Measurements from ENCODE around the gene SH3RF3. TPM values are rescaled to one million over a fixed set of nuclear protein-coding genes. Genes with fewer than 3 reads are reported as not detected.

The SH3RF3 gene
- total RNA-seq, 1 donor from 2014 or later, result 1.3 TPM

DNA sequence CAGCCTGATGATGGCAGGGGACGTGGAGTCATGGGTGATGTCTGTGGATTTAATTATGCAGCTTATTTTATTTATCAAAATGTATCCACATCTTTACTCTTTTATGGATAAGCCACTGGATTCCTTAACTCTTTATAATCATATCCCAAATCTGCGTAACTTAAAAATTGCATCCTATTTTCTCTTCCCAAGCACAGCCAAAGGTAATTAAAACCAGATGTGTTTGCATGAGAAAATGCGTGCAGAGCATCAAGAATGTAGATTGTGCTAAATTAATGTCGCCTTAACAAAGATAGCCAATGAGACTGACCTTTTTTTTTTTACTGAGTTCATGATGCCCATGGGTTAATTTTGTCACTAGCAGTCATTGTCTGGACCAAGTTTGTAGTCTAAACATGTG is 10.0 kb downstream of the SH3RF3 start:
- Mint-ChIP-seq H3K9me3 (ENCODE audit: low read depth) (no peaks in the 10 kb centered on the region), H3K27me3 (peaks cover 41% of the 10 kb centered on the region), H3K4me3 (ENCODE audit: low read depth) (no peak overlapping the region), H3K4me1 (ENCODE audit: low read depth) (peaks cover 14% of the 10 kb centered on the region), H3K27ac (no peak overlapping the region), H3K36me3 (ENCODE audit: insufficient read depth) (no peaks in the 10 kb centered on the region)
- TF ChIP-seq, protein P1, sequence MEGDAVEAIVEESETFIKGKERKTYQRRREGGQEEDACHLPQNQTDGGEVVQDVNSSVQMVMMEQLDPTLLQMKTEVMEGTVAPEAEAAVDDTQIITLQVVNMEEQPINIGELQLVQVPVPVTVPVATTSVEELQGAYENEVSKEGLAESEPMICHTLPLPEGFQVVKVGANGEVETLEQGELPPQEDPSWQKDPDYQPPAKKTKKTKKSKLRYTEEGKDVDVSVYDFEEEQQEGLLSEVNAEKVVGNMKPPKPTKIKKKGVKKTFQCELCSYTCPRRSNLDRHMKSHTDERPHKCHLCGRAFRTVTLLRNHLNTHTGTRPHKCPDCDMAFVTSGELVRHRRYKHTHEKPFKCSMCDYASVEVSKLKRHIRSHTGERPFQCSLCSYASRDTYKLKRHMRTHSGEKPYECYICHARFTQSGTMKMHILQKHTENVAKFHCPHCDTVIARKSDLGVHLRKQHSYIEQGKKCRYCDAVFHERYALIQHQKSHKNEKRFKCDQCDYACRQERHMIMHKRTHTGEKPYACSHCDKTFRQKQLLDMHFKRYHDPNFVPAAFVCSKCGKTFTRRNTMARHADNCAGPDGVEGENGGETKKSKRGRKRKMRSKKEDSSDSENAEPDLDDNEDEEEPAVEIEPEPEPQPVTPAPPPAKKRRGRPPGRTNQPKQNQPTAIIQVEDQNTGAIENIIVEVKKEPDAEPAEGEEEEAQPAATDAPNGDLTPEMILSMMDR (IDR thresholded peaks at IDR 0.05; ENCODE audit: unreplicated experiment), result no peak
- no peak for DNase-seq (ENCODE audit: low spot score, unreplicated experiment)

DNA sequence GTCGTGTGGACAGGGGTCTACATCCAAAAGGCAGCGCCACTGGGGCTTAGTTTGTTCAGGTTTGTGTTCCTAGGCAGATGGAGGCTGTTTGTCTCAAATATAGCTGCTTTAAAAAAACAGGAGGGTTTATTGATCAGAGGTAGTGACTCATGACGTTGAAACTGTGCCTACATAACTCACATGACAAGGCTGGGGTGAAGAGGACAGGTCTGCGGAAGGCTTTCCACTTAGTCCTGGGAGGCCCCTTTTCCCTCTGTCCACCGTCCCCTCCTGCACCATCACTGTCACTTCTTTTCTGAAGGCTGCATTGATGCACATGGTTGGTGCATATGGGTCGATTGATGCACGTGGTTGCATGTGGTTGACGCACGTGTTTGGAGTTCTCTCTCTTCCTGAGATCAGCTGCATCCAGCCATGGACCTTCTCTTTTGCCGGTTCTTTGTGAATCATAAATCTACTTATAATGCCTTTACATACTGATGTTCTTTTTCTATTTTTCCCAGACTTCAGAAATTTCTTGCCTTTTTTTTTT is 10.9 kb downstream of the SH3RF3 start:
- Mint-ChIP-seq H3K27ac (peak overlapping the region; percentile 38), H3K27me3 (peaks cover 32% of the 10 kb centered on the region), H3K9me3 (ENCODE audit: low read depth) (no peaks in the 10 kb centered on the region), H3K36me3 (ENCODE audit: insufficient read depth) (no peaks in the 10 kb centered on the region), H3K4me1 (ENCODE audit: low read depth) (peaks cover 14% of the 10 kb centered on the region), H3K4me3 (ENCODE audit: low read depth) (no peak overlapping the region)
- TF ChIP-seq, protein P1 (IDR thresholded peaks at IDR 0.05; ENCODE audit: unreplicated experiment), result no peak
- no peak for DNase-seq (ENCODE audit: low spot score, unreplicated experiment)

DNA sequence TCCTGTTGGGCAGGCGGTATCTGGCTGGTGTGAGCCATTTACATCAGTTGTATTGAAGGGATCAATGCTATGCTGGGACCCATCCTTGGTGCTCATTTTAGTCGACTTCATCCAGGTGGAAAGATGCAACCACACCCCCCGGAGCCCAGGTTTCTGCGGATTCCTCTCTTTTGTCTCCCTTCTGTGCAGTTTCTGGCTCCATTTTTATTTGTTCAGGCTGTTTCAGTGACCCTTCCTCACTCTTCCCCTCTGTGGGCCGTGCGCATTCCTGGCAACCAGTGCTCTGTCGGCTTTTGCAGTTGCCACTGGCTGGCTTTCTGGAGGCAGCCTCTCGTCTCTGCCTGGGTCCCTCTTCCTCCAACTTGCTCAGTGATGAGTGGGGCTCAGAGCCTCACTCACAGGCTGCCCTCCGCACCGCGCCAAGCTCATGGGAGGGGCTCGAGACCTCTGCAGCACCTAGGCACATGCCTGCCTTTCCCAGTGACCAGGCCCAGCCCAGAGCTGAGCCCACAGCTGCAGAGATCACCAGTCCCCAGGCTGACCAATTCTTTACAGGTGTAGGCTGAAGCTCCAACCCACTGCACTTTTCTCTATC is 12.1 kb downstream of the SH3RF3 start:
- Mint-ChIP-seq H3K27ac (no peak overlapping the region), H3K27me3 (peaks cover 20% of the 10 kb centered on the region), H3K9me3 (ENCODE audit: low read depth) (no peaks in the 10 kb centered on the region), H3K36me3 (ENCODE audit: insufficient read depth) (no peaks in the 10 kb centered on the region), H3K4me3 (ENCODE audit: low read depth) (no peak overlapping the region), H3K4me1 (ENCODE audit: low read depth) (peaks cover 12% of the 10 kb centered on the region)
- DNase-seq (ENCODE audit: low spot score, unreplicated experiment), result no peak
- TF ChIP-seq, protein P1 (IDR thresholded peaks at IDR 0.05; ENCODE audit: unreplicated experiment), result no peak

DNA sequence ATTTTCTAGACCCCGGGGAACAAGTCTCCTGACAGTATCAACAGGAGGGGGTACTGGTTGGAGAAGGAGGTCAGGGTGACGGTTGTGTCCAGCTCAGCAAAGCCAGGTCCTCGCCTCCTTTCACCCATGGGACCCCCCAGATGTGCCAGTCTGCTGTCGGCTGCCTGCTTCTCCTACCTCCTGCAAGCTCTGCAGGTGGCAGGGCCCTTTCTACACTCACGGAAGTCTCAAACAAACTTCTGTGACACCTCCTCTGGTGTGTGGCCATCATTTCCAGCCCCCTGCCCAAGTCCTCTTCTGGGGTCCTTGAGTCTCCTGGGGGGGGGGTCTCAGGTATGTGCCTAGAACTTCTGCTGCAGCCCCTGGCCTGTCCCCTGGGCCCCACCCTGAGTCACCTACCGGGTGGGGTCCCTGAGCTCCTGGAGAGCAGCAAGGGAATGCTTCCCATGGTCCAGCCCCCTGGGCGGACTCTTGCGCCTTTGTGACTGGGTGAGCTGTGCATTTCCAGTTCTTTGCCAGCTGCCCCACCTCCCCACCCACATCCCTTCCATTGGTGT is 12.8 kb downstream of the SH3RF3 start:
- H3K4me3 Mint-ChIP-seq (ENCODE audit: low read depth), result no peak overlapping the region
- H3K27me3 Mint-ChIP-seq, result peaks cover 14% of the 10 kb centered on the region
- DNase-seq (ENCODE audit: low spot score, unreplicated experiment), result no peak
- no peak overlapping the region for H3K27ac Mint-ChIP-seq
- TF ChIP-seq, protein P1 (IDR thresholded peaks at IDR 0.05; ENCODE audit: unreplicated experiment), result no peak
- H3K9me3 Mint-ChIP-seq (ENCODE audit: low read depth), result no peaks in the 10 kb centered on the region
- no peaks in the 10 kb centered on the region for H3K36me3 Mint-ChIP-seq (ENCODE audit: insufficient read depth)
- H3K4me1 Mint-ChIP-seq (ENCODE audit: low read depth), result peaks cover 12% of the 10 kb centered on the region

DNA sequence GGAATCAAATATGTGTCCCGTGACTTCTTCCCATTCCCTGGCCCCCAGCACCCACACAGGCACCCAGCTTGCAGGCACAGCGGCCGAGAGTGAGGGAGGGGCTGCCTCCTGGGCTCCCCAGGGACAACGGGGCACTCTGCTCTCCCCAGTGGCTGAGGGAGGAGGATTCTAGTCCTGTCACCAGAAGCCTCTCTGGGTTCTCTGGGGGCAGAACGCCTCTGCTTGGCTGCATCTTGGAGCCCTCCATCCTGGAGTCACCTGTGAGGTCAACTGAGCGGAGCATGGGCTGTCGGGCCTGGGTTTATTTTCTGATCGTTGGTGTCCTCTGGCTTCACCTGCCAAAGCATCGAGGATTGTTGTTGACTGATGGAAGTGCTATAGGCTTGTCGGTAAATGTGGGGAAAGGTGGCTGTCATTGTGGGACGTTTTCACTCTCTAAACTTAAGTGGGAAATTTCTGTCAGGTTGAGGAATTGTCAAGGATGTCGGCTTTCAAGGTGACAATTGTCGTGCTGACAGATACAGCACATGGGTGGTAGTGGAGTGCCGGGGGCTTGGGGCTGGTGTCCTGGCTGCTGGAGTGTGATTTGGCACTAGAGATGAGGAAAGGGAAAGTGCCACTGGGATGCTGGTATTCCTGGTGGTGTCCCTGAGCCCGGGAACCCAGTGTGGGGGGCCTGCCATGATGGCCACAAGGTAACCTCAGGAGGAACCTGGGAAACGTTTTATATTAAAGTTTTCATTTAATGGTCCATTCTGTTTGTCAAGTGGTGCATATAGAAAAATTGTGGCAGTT is 13.6 kb downstream of the SH3RF3 start:
- H3K9me3 Mint-ChIP-seq (ENCODE audit: low read depth), result no peaks in the 10 kb centered on the region
- no peak overlapping the region for H3K27ac Mint-ChIP-seq
- no peak overlapping the region for H3K4me3 Mint-ChIP-seq (ENCODE audit: low read depth)
- H3K4me1 Mint-ChIP-seq (ENCODE audit: low read depth), result peaks cover 11% of the 10 kb centered on the region
- TF ChIP-seq, protein P1 (IDR thresholded peaks at IDR 0.05; ENCODE audit: unreplicated experiment), result no peak
- H3K36me3 Mint-ChIP-seq (ENCODE audit: insufficient read depth), result no peaks in the 10 kb centered on the region
- DNase-seq (ENCODE audit: low spot score, unreplicated experiment), result no peak
- peaks cover 9% of the 10 kb centered on the region for H3K27me3 Mint-ChIP-seq
